ENCODE data around the gene DIP2C. TPM values are rescaled to one million over a fixed set of nuclear protein-coding genes. Genes with fewer than 3 reads are reported as not detected.
"Not testable (repeated sequence)": the region's sequence is repeated elsewhere in the genome, so short reads cannot be mapped to it uniquely, and the experiment has no call there.

DIP2C gene
- total RNA-seq, 4 donors from 2014 or later, result 10.5 to 40.5 (median 19.5) TPM

GRCh38 chr10:513393-513792 lies 176.1 kb downstream of the DIP2C start:
- Histone ChIP-seq H3K4me1 (peaks cover 0 to 7% of the 10 kb centered on the region in 2 donors), H3K4me3 (no peak overlapping the region), H3K27me3 (no peaks in the 10 kb centered on the region), H3K36me3 (no peaks in the 10 kb centered on the region), H3K9me3 (no peaks in the 10 kb centered on the region), H3K27ac (no peak overlapping the region)
- TF ChIP-seq CTCF (IDR thresholded peaks at IDR 0.05) (no peak), POLR2A (IDR thresholded peaks at IDR 0.05) (no peak)
- intact Hi-C loops (cut with DNase I; ENCODE audit: low total_unique reads), result loop anchor here (5.0 to 10.0 kb wide), 2 partner anchors 171 to 274 kb away; partner anchors contain the start of gene DIP2C
- no peak for DNase-seq

DNA sequence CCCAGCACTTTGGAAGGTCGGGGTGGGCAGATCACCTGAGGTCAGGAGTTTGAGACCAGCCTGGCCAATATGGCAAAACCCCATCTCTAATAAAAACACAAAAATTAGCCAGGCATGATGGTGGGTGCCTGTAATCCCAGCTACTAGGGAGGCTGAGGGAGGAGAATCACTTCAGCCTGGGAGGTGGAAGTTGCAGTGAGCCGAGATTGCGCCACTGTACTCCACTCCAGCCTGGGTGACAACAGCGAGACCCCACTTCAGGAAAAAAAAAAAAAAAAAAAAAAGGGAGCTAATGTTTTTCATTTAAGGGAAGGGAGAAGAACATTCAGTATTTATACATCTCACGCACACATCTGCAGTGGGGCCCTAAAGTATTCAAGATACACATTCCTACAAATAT lies 176.8 kb downstream of the DIP2C start:
- H3K4me3 ChIP-seq, H3K27me3 ChIP-seq, H3K27ac ChIP-seq, H3K9me3 ChIP-seq, DNase-seq, H3K4me1 ChIP-seq, H3K36me3 ChIP-seq: not testable (repeated sequence)
- intact Hi-C loops (cut with DNase I; ENCODE audit: low total_unique reads), result loop anchor here (5.0 to 10.0 kb wide), 2 partner anchors 172 to 275 kb away; partner anchors contain the start of gene DIP2C

GRCh38 chr10:511849-512191 lies 177.6 kb downstream of the DIP2C start:
- intact Hi-C loops (cut with DNase I; ENCODE audit: low total_unique reads), result loop anchor here (5.0 to 10.0 kb wide), 2 partner anchors 173 to 275 kb away; partner anchors contain the start of gene DIP2C
- DNase-seq, result no peak
- H3K27ac ChIP-seq, result no peak overlapping the region

GRCh38 chr10:511101-511848 lies 178.2 kb downstream of the DIP2C start:
- intact Hi-C loops (cut with DNase I; ENCODE audit: low total_unique reads), result loop anchor here (5.0 to 10.0 kb wide), 2 partner anchors 174 to 276 kb away; partner anchors contain the start of gene DIP2C
- Histone ChIP-seq H3K4me1 (peaks cover 0 to 4% of the 10 kb centered on the region in 2 donors), H3K4me3 (no peak overlapping the region), H3K27ac (no peak overlapping the region), H3K27me3 (no peaks in the 10 kb centered on the region), H3K36me3 (no peaks in the 10 kb centered on the region), H3K9me3 (no peaks in the 10 kb centered on the region)
- peak in 1 of 2 donors; percentile 14 for TF ChIP-seq POLR2A (IDR thresholded peaks at IDR 0.05)
- TF ChIP-seq CTCF (IDR thresholded peaks at IDR 0.05), result peak; percentile 93 to 98 (median 94)
- DNase-seq, result peak; percentile 90 to 93

More at GRCh38 chr10:511849-512191, 177.6 kb downstream of the DIP2C start:
- H3K4me3 ChIP-seq, result no peak overlapping the region
- TF ChIP-seq POLR2A (IDR thresholded peaks at IDR 0.05) (no peak), CTCF (IDR thresholded peaks at IDR 0.05) (no peak)
- no peaks in the 10 kb centered on the region for H3K27me3 ChIP-seq
- H3K4me1 ChIP-seq, result peaks cover 0 to 4% of the 10 kb centered on the region in 2 donors
- H3K36me3 ChIP-seq, result no peaks in the 10 kb centered on the region
- H3K9me3 ChIP-seq, result no peaks in the 10 kb centered on the region

DNA sequence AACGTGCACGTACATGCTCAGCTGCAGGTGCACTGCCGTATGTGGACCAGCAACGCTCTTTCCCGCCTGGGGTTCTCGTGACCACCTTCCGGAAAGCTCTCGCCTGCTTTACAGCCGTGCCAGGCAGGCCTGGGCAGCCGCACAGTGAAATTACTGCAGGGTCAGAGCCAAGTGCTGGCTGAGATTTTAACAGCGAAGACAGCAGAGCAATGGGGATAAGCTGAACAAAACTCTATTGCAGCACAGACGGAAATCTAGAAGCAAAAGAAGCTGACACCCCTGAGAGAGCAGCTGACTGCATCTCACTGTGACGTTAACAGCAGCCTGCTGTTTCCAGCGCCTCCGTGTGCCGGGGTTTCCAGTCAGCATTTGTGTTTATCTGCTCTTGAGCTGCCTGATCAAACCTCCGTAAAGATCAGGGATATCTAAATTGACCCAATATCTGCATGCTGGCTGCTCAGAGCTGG lies 179.0 kb downstream of the DIP2C start:
- intact Hi-C loops (cut with DNase I; ENCODE audit: low total_unique reads), result loop anchor here (5.0 to 10.0 kb wide), 2 partner anchors 174 to 277 kb away; partner anchors contain the start of gene DIP2C
- Histone ChIP-seq H3K4me1 (peaks cover 0 to 4% of the 10 kb centered on the region in 2 donors), H3K4me3 (no peak overlapping the region), H3K36me3 (no peaks in the 10 kb centered on the region), H3K9me3 (no peaks in the 10 kb centered on the region), H3K27me3 (no peaks in the 10 kb centered on the region), H3K27ac (no peak overlapping the region)
- DNase-seq, result no peak
- TF ChIP-seq POLR2A (IDR thresholded peaks at IDR 0.05) (no peak), CTCF (IDR thresholded peaks at IDR 0.05) (no peak)
